ENCODE results near the gene PRDX1.

The PRDX1 gene

DNA sequence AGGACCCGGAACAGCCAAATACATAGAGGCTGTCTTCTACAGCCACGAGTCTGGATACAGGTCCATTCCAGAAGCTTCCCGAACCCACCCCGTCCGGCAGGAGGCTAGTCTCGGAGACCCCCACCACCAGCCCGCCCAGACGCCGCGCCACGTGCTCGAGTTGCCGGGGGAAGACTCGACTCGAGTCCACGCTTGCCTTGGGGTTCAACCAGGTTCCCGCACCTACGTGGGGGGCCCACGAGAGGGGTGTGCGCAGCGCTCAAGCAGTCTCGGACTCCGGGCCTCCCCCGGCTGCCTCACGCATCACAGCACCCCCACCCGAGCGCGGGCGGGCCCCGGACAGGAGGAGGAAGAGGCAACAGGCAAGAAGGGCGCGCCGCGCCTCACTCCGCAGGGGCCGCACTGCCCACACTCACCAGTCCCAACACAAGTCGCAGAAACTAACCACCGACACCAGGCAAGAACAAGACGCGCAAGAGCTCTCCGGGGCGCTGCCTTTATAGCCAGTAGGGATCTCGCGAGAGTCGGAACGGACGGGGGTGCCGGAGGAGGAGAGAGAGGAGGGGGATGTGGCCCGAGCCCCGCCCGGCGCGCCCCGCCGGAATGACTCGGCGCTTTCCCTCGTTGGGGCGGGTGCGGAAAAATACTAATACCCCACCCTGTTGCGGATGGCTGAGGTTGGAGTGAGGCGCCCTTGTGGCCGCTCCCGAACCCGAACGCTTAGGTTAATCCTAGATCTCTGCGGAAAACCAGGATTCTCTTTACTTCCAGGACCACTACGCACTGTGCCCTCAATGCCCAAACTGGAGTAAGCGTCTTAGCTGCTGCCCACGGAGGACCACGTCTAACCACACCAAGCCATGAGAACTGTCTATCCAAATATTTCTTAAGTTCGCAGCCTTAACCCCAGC, at the start of gene PRDX1 (continued):
- TF ChIP-seq ZFP69B (tag by site-specific recombination; IDR thresholded peaks at IDR 0.05) = peak; percentile 82
- no peak for TF ChIP-seq ZNF48 (tag by site-specific recombination; IDR thresholded peaks at IDR 0.05)
- peak; percentile 69; the same call in 1 of the 2 replicates for TF ChIP-seq ZSCAN30 (tag by site-specific recombination; IDR thresholded peaks at IDR 0.05)
- TF ChIP-seq ZNF362 (tag by site-specific recombination; IDR thresholded peaks at IDR 0.05) = no peak
- TF ChIP-seq WT1 (tag by site-specific recombination; IDR thresholded peaks at IDR 0.05) = peak; percentile 74
- no peak for TF ChIP-seq ZNF248 (tag by site-specific recombination; IDR thresholded peaks at IDR 0.05)
- TF ChIP-seq ZNF280D (tag by site-specific recombination; IDR thresholded peaks at IDR 0.05) = no peak
- TF ChIP-seq ZNF19 (tag by site-specific recombination; IDR thresholded peaks at IDR 0.05; ENCODE audit: low read depth) = no peak
- TF ChIP-seq PRDM4 (tag by site-specific recombination; IDR thresholded peaks at IDR 0.05) = peak; percentile 61; the same call in 1 of the 2 replicates
- TF ChIP-seq ZNF610 (tag by site-specific recombination; IDR thresholded peaks at IDR 0.05; ENCODE audit: borderline replicate concordance) = peak; percentile 80; the same call in 1 of the 2 replicates
- no peak for TF ChIP-seq ZNF529 (tag by site-specific recombination; IDR thresholded peaks at IDR 0.05; ENCODE audit: insufficient replicate concordance)
- TF ChIP-seq, protein P1, sequence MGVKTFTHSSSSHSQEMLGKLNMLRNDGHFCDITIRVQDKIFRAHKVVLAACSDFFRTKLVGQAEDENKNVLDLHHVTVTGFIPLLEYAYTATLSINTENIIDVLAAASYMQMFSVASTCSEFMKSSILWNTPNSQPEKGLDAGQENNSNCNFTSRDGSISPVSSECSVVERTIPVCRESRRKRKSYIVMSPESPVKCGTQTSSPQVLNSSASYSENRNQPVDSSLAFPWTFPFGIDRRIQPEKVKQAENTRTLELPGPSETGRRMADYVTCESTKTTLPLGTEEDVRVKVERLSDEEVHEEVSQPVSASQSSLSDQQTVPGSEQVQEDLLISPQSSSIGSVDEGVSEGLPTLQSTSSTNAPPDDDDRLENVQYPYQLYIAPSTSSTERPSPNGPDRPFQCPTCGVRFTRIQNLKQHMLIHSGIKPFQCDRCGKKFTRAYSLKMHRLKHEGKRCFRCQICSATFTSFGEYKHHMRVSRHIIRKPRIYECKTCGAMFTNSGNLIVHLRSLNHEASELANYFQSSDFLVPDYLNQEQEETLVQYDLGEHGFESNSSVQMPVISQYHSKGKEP (tag by site-specific recombination; IDR thresholded peaks at IDR 0.05) = peak; percentile 50; the same call in 1 of the 2 replicates
- TF ChIP-seq YY2 (tag by site-specific recombination; IDR thresholded peaks at IDR 0.05) = peak; percentile 67
- TF ChIP-seq ZNF560 (tag by site-specific recombination; IDR thresholded peaks at IDR 0.05; ENCODE audit: borderline replicate concordance) = no peak
- TF ChIP-seq ZNF184 (tag by site-specific recombination; IDR thresholded peaks at IDR 0.05) = no peak; the same call in 1 of the 2 replicates
- TF ChIP-seq GFI1B (tag by site-specific recombination; IDR thresholded peaks at IDR 0.05) = peak; percentile 54; the same call in 1 of the 2 replicates
- peak; percentile 58; the same call in 1 of the 2 replicates for TF ChIP-seq ZNF777 (tag by site-specific recombination; IDR thresholded peaks at IDR 0.05; ENCODE audit: borderline replicate concordance)
- peak; percentile 81 for TF ChIP-seq KLF9 (tag by site-specific recombination; IDR thresholded peaks at IDR 0.05; ENCODE audit: low read depth)
- TF ChIP-seq KLF17 (tag by site-specific recombination; IDR thresholded peaks at IDR 0.05) = peak; percentile 99
- peak; percentile 43; the same call in 1 of the 2 replicates for TF ChIP-seq ZBTB6 (tag by site-specific recombination; IDR thresholded peaks at IDR 0.05)
- TF ChIP-seq, protein P2, sequence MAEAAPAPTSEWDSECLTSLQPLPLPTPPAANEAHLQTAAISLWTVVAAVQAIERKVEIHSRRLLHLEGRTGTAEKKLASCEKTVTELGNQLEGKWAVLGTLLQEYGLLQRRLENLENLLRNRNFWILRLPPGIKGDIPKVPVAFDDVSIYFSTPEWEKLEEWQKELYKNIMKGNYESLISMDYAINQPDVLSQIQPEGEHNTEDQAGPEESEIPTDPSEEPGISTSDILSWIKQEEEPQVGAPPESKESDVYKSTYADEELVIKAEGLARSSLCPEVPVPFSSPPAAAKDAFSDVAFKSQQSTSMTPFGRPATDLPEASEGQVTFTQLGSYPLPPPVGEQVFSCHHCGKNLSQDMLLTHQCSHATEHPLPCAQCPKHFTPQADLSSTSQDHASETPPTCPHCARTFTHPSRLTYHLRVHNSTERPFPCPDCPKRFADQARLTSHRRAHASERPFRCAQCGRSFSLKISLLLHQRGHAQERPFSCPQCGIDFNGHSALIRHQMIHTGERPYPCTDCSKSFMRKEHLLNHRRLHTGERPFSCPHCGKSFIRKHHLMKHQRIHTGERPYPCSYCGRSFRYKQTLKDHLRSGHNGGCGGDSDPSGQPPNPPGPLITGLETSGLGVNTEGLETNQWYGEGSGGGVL (tag by site-specific recombination; IDR thresholded peaks at IDR 0.05) = peak; percentile 99
- TF ChIP-seq ZFP3 (tag by site-specific recombination; IDR thresholded peaks at IDR 0.05; ENCODE audit: low read depth) = 0 out of 2 replicates have a peak, but pooled peaks have one; percentile 32
- TF ChIP-seq KLF1 (tag by site-specific recombination; IDR thresholded peaks at IDR 0.05) = peak; percentile 98
- peak; percentile 93 for TF ChIP-seq SCRT1 (tag by site-specific recombination; IDR thresholded peaks at IDR 0.05; ENCODE audit: borderline replicate concordance)
- no peak for TF ChIP-seq ZNF768 (tag by site-specific recombination; IDR thresholded peaks at IDR 0.05)

Data from HEK293 (cell line).